Rectal smooth muscle tissue (tissue), 1 donor: ENCODE data around the gene APOA1.

Experiments used
- H3K27ac ChIP-seq: one replicate; pipeline ENCODE4 v1.7.0; 2013; ENCODE audit warnings: low read depth, low read length, inconsistent platforms
- H3K27me3 ChIP-seq: one replicate; pipeline ENCODE4 v1.7.0; 2013; ENCODE audit warnings: low read length; ENCODE audit not compliant: control insufficient read depth, insufficient read depth
- H3K36me3 ChIP-seq: one replicate; pipeline ENCODE4 v1.7.0; 2013; ENCODE audit warnings: low read length; ENCODE audit not compliant: control insufficient read depth, insufficient read depth
- H3K4me1 ChIP-seq: one replicate; pipeline ENCODE4 v1.7.0; 2013; ENCODE audit warnings: low read length; ENCODE audit not compliant: control insufficient read depth, insufficient read depth
- H3K4me3 ChIP-seq: one replicate; pipeline ENCODE4 v1.7.0; 2013; ENCODE audit warnings: low read length
- H3K9ac ChIP-seq: one replicate; pipeline ENCODE4 v1.7.0; 2013; ENCODE audit warnings: low read length

The APOA1 gene

DNA sequence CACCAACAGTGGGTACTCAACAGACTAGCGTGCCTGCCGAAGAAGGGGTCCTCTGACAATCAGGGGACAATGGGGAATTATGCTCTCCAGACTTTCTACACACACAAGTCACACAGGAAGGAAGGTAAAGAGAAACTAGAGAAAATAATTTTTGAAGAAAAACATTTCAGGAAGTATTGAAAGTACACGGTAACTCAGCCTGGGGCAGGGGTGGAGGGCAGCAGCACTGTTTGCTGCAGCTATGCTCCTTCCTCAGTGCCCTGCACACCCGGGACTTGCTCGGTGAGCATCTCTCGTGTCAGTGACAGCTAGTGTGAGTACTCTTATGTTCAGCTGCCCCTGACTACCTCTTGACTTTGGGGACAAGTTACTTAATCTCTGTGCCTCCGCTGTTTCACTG is 18.0 kb upstream of the APOA1 start:
- Histone ChIP-seq H3K4me1 (no peaks in the 10 kb centered on the region), H3K9ac (no peak overlapping the region), H3K27me3 (no peaks in the 10 kb centered on the region), H3K4me3 (no peak overlapping the region), H3K36me3 (peaks cover 24% of the 10 kb centered on the region), H3K27ac (no peak overlapping the region)

DNA sequence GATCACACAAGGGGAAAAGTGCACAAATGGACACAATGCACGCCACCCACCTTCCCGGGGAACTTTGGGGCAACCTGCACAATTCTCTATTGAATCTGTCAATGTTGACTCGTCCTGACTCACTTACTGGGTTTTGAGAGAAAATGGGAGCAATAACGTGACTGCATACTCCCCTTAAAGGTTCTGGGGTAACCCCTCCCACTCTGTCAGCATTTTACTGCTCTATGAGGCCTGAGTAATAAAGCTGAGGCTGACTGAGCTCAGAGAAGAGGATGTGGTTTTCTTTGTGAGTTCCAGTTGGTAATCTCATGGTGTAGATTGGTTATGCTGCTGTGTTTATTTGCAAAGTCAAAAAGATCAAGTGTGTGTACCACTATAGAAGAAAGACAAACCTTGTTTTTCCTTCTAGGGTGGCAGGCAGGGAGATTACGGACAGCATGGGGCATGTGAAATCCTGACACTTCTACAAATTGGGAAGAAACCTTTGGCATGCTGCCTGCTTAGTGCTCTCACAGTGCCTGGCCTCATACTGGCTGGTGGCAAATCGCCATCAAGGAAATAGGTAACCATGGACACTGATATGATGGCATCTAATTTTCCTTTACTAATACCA is 16.1 kb upstream of the APOA1 start:
- Histone ChIP-seq H3K27me3 (no peaks in the 10 kb centered on the region), H3K4me1 (no peaks in the 10 kb centered on the region), H3K9ac (no peak overlapping the region), H3K4me3 (no peak overlapping the region), H3K36me3 (peaks cover 21% of the 10 kb centered on the region), H3K27ac (no peak overlapping the region)

GRCh38 chr11:116852261-116853031 is 15.0 kb upstream of the APOA1 start:
- no peak overlapping the region for H3K9ac ChIP-seq
- H3K36me3 ChIP-seq: peaks cover 13% of the 10 kb centered on the region
- H3K4me1 ChIP-seq: no peaks in the 10 kb centered on the region
- no peak overlapping the region for H3K27ac ChIP-seq
- H3K27me3 ChIP-seq: no peaks in the 10 kb centered on the region
- H3K4me3 ChIP-seq: no peak overlapping the region

DNA sequence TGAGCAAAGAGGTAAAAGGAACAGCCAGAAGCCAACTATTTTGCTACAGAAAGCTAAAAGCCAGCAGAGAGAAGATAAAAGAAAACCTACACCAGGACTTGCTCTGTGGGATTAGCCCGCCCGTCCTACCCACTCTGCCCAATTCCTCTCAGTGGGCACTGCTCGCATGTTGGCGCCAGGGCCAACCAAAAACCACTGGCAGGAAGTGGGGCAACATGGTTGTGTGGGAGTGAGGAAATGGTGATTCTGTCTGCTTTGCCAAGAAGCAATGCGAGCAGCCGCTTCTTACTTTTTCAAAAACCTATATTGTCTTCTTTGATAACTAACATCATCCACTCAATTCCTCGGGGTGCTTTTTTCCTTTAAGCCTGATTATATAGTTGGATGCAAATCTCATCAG is 14.2 kb upstream of the APOA1 start:
- peaks cover 19% of the 10 kb centered on the region for H3K36me3 ChIP-seq
- no peaks in the 10 kb centered on the region for H3K4me1 ChIP-seq
- no peak overlapping the region for H3K27ac ChIP-seq
- no peak overlapping the region for H3K9ac ChIP-seq
- H3K27me3 ChIP-seq: no peaks in the 10 kb centered on the region
- H3K4me3 ChIP-seq: no peak overlapping the region

DNA sequence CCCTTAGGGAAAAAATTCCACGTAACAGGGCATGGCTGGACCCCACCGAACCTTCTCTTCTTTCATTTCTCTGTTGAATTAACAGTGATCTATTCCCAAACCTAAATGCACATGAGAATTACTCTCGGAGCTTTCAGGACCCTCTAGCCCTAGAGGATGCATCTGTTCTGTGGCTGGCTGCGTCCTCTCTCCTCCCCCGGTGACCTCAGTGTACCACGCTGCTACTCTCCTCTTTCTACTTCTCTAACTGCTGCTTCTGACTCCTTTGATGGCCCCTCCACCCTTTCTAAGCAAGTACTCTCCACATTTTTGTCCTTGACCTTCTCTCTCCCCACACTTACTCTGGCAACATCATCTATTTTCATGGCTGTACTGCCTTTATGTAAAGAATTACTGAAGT is 12.1 kb upstream of the APOA1 start:
- H3K27me3 ChIP-seq: no peaks in the 10 kb centered on the region
- no peak overlapping the region for H3K4me3 ChIP-seq
- peaks cover 22% of the 10 kb centered on the region for H3K36me3 ChIP-seq
- no peak overlapping the region for H3K9ac ChIP-seq
- no peak overlapping the region for H3K27ac ChIP-seq
- H3K4me1 ChIP-seq: no peaks in the 10 kb centered on the region

GRCh38 chr11:116849060-116849459 is 11.6 kb upstream of the APOA1 start:
- Histone ChIP-seq H3K27ac (no peak overlapping the region), H3K9ac (no peak overlapping the region), H3K4me3 (no peak overlapping the region), H3K4me1 (no peaks in the 10 kb centered on the region), H3K27me3 (no peaks in the 10 kb centered on the region), H3K36me3 (peaks cover 22% of the 10 kb centered on the region)

DNA sequence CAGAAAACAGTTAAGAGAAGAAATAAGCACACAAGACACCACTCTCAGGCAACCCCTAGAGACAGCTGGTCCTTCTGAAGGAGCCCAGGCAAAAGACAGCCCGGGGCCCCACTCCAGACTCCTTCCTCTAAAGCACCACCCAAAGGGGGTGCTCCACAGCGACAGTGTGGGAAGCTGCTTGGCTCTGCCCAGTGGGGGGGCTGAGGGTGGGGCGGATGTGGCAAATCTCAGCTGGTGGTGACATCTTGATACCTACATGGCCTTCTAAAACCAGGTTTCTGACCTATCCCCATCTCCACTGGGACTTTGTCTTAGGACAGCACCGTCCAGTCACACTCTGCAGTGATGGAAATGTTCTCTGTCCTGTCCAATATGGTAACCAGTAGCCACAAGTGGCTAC is 10.2 kb upstream of the APOA1 start:
- no peaks in the 10 kb centered on the region for H3K4me1 ChIP-seq
- H3K27ac ChIP-seq: no peak overlapping the region
- H3K4me3 ChIP-seq: no peak overlapping the region
- H3K36me3 ChIP-seq: peaks cover 22% of the 10 kb centered on the region
- H3K9ac ChIP-seq: no peak overlapping the region
- no peaks in the 10 kb centered on the region for H3K27me3 ChIP-seq

GRCh38 chr11:116844722-116845121 is 7.3 kb upstream of the APOA1 start:
- H3K36me3 ChIP-seq: peaks cover 22% of the 10 kb centered on the region
- H3K27ac ChIP-seq: no peak overlapping the region
- H3K4me1 ChIP-seq: no peaks in the 10 kb centered on the region
- no peak overlapping the region for H3K9ac ChIP-seq
- no peak overlapping the region for H3K4me3 ChIP-seq
- H3K27me3 ChIP-seq: no peaks in the 10 kb centered on the region

- H3K27ac ChIP-seq: no peak overlapping the region
- no peak overlapping the region for H3K9ac ChIP-seq
- H3K4me1 ChIP-seq: no peaks in the 10 kb centered on the region
- H3K4me3 ChIP-seq: no peak overlapping the region
- H3K27me3 ChIP-seq: no peaks in the 10 kb centered on the region
- peaks cover 19% of the 10 kb centered on the region for H3K36me3 ChIP-seq
Observed at GRCh38 chr11:116843661-116844060, 6.2 kb upstream of the APOA1 start.

DNA sequence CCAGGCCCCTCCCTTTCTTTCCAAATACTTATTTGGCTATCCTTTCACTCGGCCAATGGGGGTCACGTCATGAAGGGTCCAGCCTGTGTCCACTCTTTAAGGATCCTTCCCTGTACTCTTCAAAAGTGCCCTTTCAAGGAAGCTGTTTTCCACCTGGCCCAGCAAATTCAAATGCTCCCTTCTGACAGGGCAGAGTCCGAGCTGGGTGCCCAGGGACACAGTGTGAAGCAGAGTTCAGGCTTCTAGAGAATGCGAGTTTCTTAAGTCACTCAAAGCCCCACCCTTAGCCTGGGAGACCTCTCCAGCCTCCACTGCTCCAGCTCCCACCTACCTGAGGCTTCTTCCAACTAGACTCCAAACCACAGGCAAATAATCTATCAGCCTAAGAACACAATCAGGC is 5.5 kb upstream of the APOA1 start:
- Histone ChIP-seq H3K36me3 (peaks cover 15% of the 10 kb centered on the region), H3K9ac (no peak overlapping the region), H3K27ac (no peak overlapping the region), H3K4me3 (no peak overlapping the region), H3K27me3 (no peaks in the 10 kb centered on the region), H3K4me1 (no peaks in the 10 kb centered on the region)

DNA sequence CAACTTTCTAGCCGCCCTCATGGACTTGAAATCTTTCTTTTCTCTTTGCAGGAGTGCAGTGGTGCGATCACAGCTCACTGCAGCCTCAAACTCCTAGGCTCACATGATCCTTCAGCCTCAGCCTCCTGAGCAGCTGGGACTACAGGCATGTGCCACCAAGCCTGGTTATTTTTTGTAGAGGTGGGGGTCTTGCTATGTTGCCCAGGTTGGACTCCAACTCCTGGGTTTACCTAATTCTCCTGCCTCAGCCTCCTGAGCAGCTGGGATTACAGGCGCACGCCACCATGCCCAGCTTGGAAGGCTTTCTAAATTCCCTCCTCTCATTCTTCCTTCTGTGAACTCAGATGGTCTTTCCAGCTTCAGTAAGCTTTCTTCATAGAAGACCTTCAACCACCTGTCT is 4.7 kb upstream of the APOA1 start:
- Histone ChIP-seq H3K4me3 (no peak overlapping the region), H3K36me3 (peaks cover 11% of the 10 kb centered on the region), H3K27ac (no peak overlapping the region), H3K27me3 (no peaks in the 10 kb centered on the region), H3K9ac (no peak overlapping the region), H3K4me1 (no peaks in the 10 kb centered on the region)

DNA sequence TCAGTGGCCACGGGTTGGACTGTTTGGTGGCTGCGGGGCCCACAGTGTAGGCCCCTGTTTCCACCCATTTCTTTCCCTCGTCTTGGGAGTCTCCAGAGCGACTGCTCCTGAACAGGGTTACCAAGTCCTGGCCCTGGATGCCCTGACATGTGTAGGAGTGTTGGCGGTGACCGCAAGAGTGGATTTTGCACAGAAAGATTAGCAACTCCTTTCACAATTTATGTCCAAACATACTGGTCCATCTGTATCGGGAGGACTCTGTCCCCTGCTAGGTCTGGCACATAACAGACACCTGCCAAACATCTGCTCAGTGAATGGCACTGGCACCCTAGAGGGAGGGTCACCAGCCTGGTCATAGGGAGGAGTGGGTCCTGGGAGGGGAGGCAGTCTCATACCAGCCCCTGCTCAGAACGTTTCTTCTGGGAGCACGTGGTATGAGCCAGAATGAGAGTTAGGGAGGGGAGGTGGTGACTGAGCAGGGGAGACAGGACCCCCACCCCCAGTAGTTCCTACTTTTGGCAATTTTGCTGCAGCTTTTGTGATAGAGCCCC is 3.4 kb upstream of the APOA1 start:
- Histone ChIP-seq H3K9ac (no peak overlapping the region), H3K4me1 (no peaks in the 10 kb centered on the region), H3K36me3 (no peaks in the 10 kb centered on the region), H3K27me3 (no peaks in the 10 kb centered on the region), H3K27ac (no peak overlapping the region), H3K4me3 (no peak overlapping the region)
